Endothelial cell of umbilical vein (primary cell): Measurements from ENCODE around the gene DENND5B. TPM values are rescaled to one million over a fixed set of nuclear protein-coding genes. Genes with fewer than 3 reads are reported as not detected.

Source experiments
- BruUV-seq: library from RNA; stranded (reverse); fragments of 400-500 nt; replicated peaks from 2 replicates; lab custom pipeline; 2021; lab: Mats Ljungman, UMichigan
- CTCF ChIA-PET: fragments of 300-600, 350-600 bp; sonication (Branson Sonifier 250); formaldehyde crosslinking; loops from one replicate; lab custom pipeline; 2021; ENCODE audit warnings: antibody characterized with exemption, inconsistent platforms; lab: Charles Lee
- POLR2A ChIA-PET: fragments of 300-600, 350-600 bp; sonication (Branson Sonifier 250); formaldehyde crosslinking; loops from one replicate; lab custom pipeline; 2021; ENCODE audit warnings: antibody characterized with exemption, inconsistent platforms; lab: Charles Lee
- DNase-seq: peaks from one replicate; pipeline ENCODE4 v3.0.0-alpha.2; 2011; ENCODE audit warnings: low read depth, low spot score
- FAIRE-seq: peaks from 2 replicates; lab custom pipeline; 2011; peaks lifted over from hg19 to GRCh38; lab: Jason Lieb, UNC
- H2AFZ ChIP-seq: 2 replicates; pipeline ENCODE4 v1.6.0; 2012; ENCODE audit warnings: low read depth, low read length, control low read depth, inconsistent platforms
- H3K27ac ChIP-seq: 2 replicates; pipeline ENCODE4 v1.5.1; 2011; ENCODE audit warnings: low read depth, mild to moderate bottlenecking, control low read depth, low read length, moderate library complexity; ENCODE audit not compliant: insufficient read depth
- H3K27me3 ChIP-seq, 2 experiments: 2 replicates each; pipeline versions ENCODE4 v1.6.0 to v1.6.1; 2011; ENCODE audit warnings: low read length in 2 of 2, mixed read lengths in 1 of 2; ENCODE audit not compliant: control insufficient read depth in 2 of 2, insufficient read depth in 2 of 2
- H3K36me3 ChIP-seq, 2 experiments: 2 replicates in 1 of 2; 3 replicates in 1 of 2; pipeline ENCODE4 v1.5.1; 2011; ENCODE audit warnings: low read length in 2 of 2, mild to moderate bottlenecking in 1 of 2, moderate library complexity in 1 of 2; ENCODE audit not compliant: control insufficient read depth in 2 of 2, insufficient read depth in 2 of 2; ENCODE audit errors: extremely low read depth in 1 of 2
- H3K4me1 ChIP-seq: 3 replicates; pipeline ENCODE4 v1.5.1; 2011; ENCODE audit warnings: mild to moderate bottlenecking, low read length; ENCODE audit not compliant: control insufficient read depth, insufficient read depth; ENCODE audit errors: extremely low read depth
- H3K4me2 ChIP-seq: 2 replicates; pipeline ENCODE4 v1.6.1; 2011; ENCODE audit warnings: low read length, control low read depth, mixed read lengths; ENCODE audit not compliant: insufficient read depth
- H3K4me3 ChIP-seq, 3 experiments: fragments of 200-600 bp in 1 of 3; sonication (generic), shearing (Covaris generic) in 1 of 3; replicated peaks in 1 of 3; 2 replicates each; pipeline ENCODE4 v1.5.1; 2011 to 2016; ENCODE audit warnings: control low read depth in 3 of 3, low read length in 3 of 3, mild to moderate bottlenecking in 2 of 3, inconsistent platforms in 1 of 3, low read depth in 1 of 3, moderate library complexity in 1 of 3; ENCODE audit not compliant: insufficient read depth in 1 of 3
- H3K79me2 ChIP-seq: 2 replicates; pipeline ENCODE4 v1.6.0; 2012; ENCODE audit warnings: low read length, inconsistent platforms; ENCODE audit not compliant: control insufficient read depth, insufficient read depth
- H3K9ac ChIP-seq: replicated peaks from 2 replicates; pipeline ENCODE3; 2011; ENCODE audit warnings: low read length, control low read depth; ENCODE audit not compliant: insufficient read depth; ENCODE audit errors: extremely low read depth
- H3K9me1 ChIP-seq: replicated peaks from 3 replicates; pipeline ENCODE4 v1.6.0; 2011; ENCODE audit warnings: mild to moderate bottlenecking, low read length; ENCODE audit not compliant: control insufficient read depth, insufficient read depth; ENCODE audit errors: extremely low read depth
- H3K9me3 ChIP-seq: replicated peaks from 2 replicates; pipeline ENCODE4 v1.5.1; 2012; ENCODE audit warnings: low read length, inconsistent platforms; ENCODE audit not compliant: control insufficient read depth, insufficient read depth
- H4K20me1 ChIP-seq: replicated peaks from 2 replicates; pipeline ENCODE3; 2011; ENCODE audit warnings: mild to moderate bottlenecking, low read length; ENCODE audit not compliant: control insufficient read depth, insufficient read depth; ENCODE audit errors: extremely low read depth
- CTCF ChIP-seq, 2 donors: IDR thresholded peaks; 1 replicate in 1 of 2; 2 replicates in 1 of 2; pipeline ENCODE4 v1.5.1; 2011; ENCODE audit warnings: low read length in 2 of 2, mild to moderate bottlenecking in 2 of 2, moderate library complexity in 2 of 2, control low read depth in 1 of 2, inconsistent platforms in 1 of 2, low read depth in 1 of 2; ENCODE audit not compliant: insufficient read depth in 1 of 2; ENCODE audit errors: extremely low read depth in 1 of 2
- EZH2 ChIP-seq: IDR thresholded peaks from 2 replicates; pipeline ENCODE4 v1.6.1; 2012; ENCODE audit warnings: borderline replicate concordance, low read depth, mild to moderate bottlenecking, moderate library complexity, low read length, inconsistent platforms; ENCODE audit not compliant: severe bottlenecking
- FOS ChIP-seq: IDR thresholded peaks from 2 replicates; pipeline ENCODE4 v1.6.1; 2011; ENCODE audit warnings: mild to moderate bottlenecking, low read length, moderate library complexity, borderline replicate concordance; ENCODE audit not compliant: insufficient read depth
- GATA2 ChIP-seq: IDR thresholded peaks from 2 replicates; pipeline ENCODE4 v1.7.0; 2011; ENCODE audit warnings: low read depth, mild to moderate bottlenecking, moderate library complexity, mixed read lengths, low read length; ENCODE audit not compliant: insufficient read length, insufficient read depth
- JUN ChIP-seq: IDR thresholded peaks from 2 replicates; pipeline ENCODE4 v1.6.1; 2011; ENCODE audit warnings: borderline replicate concordance, low read depth; ENCODE audit not compliant: insufficient read length, insufficient read depth
- MAX ChIP-seq: IDR thresholded peaks from 2 replicates; pipeline ENCODE4 v1.6.1; 2011; ENCODE audit not compliant: insufficient read depth, insufficient read length
- MYC ChIP-seq: IDR thresholded peaks from one replicate; pipeline ENCODE4 v1.6.1; 2011; ENCODE audit warnings: mild to moderate bottlenecking, low read depth, low read length
- POLR2A ChIP-seq: IDR thresholded peaks from 2 replicates; pipeline ENCODE4 v1.6.1; 2012; ENCODE audit warnings: low read depth, mild to moderate bottlenecking, control low read depth, low read length
- POLR2AphosphoS5 ChIP-seq: IDR thresholded peaks from 2 replicates; pipeline ENCODE4 v1.6.1; 2012; ENCODE audit warnings: low read depth, mild to moderate bottlenecking, control low read depth, low read length, moderate library complexity; ENCODE audit not compliant: insufficient read depth
- dilution Hi-C: fragments of 300-500 bp; cut with MboI; formaldehyde crosslinking; loops from one replicate; pipeline ENCODE4 v1.15.0; 2019; ENCODE audit warnings: low sequenced_read_pairs; ENCODE audit not compliant: extremely low pct_ligation_motif_present
- intact Hi-C: fragments of 100-400 bp; cut with micrococcal nuclease; formaldehyde crosslinking; loops from one replicate; pipeline ENCODE4 v1.10.0; 2022
- polyA plus RNA-seq, 4 experiments: library from polyadenylated mRNA; depleted of rRNA in 3 of 4; stranded (reverse) in 3 of 4; unstranded in 1 of 4; fragments of >200 nt; gene quantifications; 2 replicates each; pipeline versions ENCODE4 v1.2.1 to v1.2.3, GENCODE V29; 2011 to 2012; ENCODE audit warnings: missing spikeins in 1 of 4
- total RNA-seq: library from RNA; stranded (reverse); gene quantifications from 2 replicates; pipeline ENCODE4 v1.2.3, GENCODE V29; 2021

Gene DENND5B
- total and polyA plus RNA-seq, 2 donors (not counting 3 experiments of a cell fraction or from before 2014, with no cell fraction given) = 10.3 to 18.3 TPM

GRCh38 chr12:31362759-31363415 is 228.0 kb downstream of the DENND5B start:
- DNase-seq = no peak
- H3K9me1 ChIP-seq = no peaks in the 10 kb centered on the region
- H3K27me3 ChIP-seq = peaks cover 2 to 3% of the 10 kb centered on the region in 2 experiments
- no TSS peak for BruUV-seq
- no peak overlapping the region for H3K9ac ChIP-seq
- intact Hi-C loops (no loop called here), dilution Hi-C loops (no loop called here)
- H3K79me2 ChIP-seq = no peaks in the 10 kb centered on the region
- H3K27ac ChIP-seq = no peak overlapping the region
- H3K4me2 ChIP-seq = no peak overlapping the region
- H2AFZ ChIP-seq = no peak overlapping the region
- no peaks in the 10 kb centered on the region for H4K20me1 ChIP-seq
- no peak for TF ChIP-seq GATA2
- TF ChIP-seq MAX = no peak
- no peak for TF ChIP-seq CTCF (IDR thresholded peaks at IDR 0.05; ENCODE audit: extremely low read depth in 1 of 2, insufficient read depth in 1 of 2, low read depth in 1 of 2, low read length in 2 of 2)
- no peak for TF ChIP-seq POLR2A
- TF ChIP-seq FOS = no peak
- TF ChIP-seq EZH2 = no peak
- TF ChIP-seq JUN = no peak
- TF ChIP-seq POLR2AphosphoS5 = no peak
- TF ChIP-seq MYC = no peak
- CTCF ChIA-PET = interaction anchor here (1.6 kb wide), 1 partner anchor 91 kb away, joined by 5 read pairs; no protein-coding TSS in a partner anchor
- no peaks in the 10 kb centered on the region for H3K36me3 ChIP-seq
- POLR2A ChIA-PET = no interaction called here
- no peak overlapping the region for H3K4me3 ChIP-seq
- no peak for FAIRE-seq
- no peaks in the 10 kb centered on the region for H3K4me1 ChIP-seq
- no peaks in the 10 kb centered on the region for H3K9me3 ChIP-seq
